ENCODE results near the gene AKT2. TPM values are rescaled to one million over a fixed set of nuclear protein-coding genes. Genes with fewer than 3 reads are reported as not detected.
"Not testable (repeated sequence)": the region's sequence is repeated elsewhere in the genome, so short reads cannot be mapped to it uniquely, and the experiment has no call there.

The AKT2 gene
- total RNA-seq, 1 donor from 2014 or later: 22.6 TPM

GRCh38 chr19:40220674-40221073 lies 64.5 kb downstream of the AKT2 start:
- DNase-seq (ENCODE audit: low read depth, low spot score): no peak

- peak; percentile 30 for DNase-seq (ENCODE audit: low read depth, low spot score)
Measured at GRCh38 chr19:40219721-40220276, 65.3 kb downstream of the AKT2 start.

GRCh38 chr19:40219029-40219428 lies 66.1 kb downstream of the AKT2 start:
- DNase-seq (ENCODE audit: low read depth, low spot score): not testable (repeated sequence)

- DNase-seq (ENCODE audit: low read depth, low spot score): no peak
Measured at GRCh38 chr19:40217934-40218890, 66.9 kb downstream of the AKT2 start, which contains the start of gene TTC9B. TTC9B (minus strand) TSS chr19:40218384; CDS start chr19:40218381, 3 bp downstream.

- DNase-seq (ENCODE audit: low read depth, low spot score): no peak
Measured at GRCh38 chr19:40217027-40217810, 67.9 kb downstream of the AKT2 start.

GRCh38 chr19:40216777-40217026 lies 68.4 kb downstream of the AKT2 start:
- no peak for DNase-seq (ENCODE audit: low read depth, low spot score)

- no peak for DNase-seq (ENCODE audit: low read depth, low spot score)
Measured at GRCh38 chr19:40216013-40216776, 69.0 kb downstream of the AKT2 start.

GRCh38 chr19:40214936-40215335 lies 70.2 kb downstream of the AKT2 start:
- DNase-seq (ENCODE audit: low read depth, low spot score): no peak

GRCh38 chr19:40213882-40214570 lies 71.1 kb downstream of the AKT2 start:
- no peak for DNase-seq (ENCODE audit: low read depth, low spot score)

GRCh38 chr19:40213251-40213829 lies 71.8 kb downstream of the AKT2 start:
- no peak for DNase-seq (ENCODE audit: low read depth, low spot score)

- no peak for DNase-seq (ENCODE audit: low read depth, low spot score)
Measured at GRCh38 chr19:40210889-40211288, 74.3 kb downstream of the AKT2 start.

GRCh38 chr19:40208602-40209001 lies 76.5 kb downstream of the AKT2 start:
- no peak for DNase-seq (ENCODE audit: low read depth, low spot score)

- DNase-seq (ENCODE audit: low read depth, low spot score): no peak
Measured at GRCh38 chr19:40205760-40206159, 79.4 kb downstream of the AKT2 start.

- DNase-seq (ENCODE audit: low read depth, low spot score): no peak
Measured at GRCh38 chr19:40204381-40204780, 80.8 kb downstream of the AKT2 start.

GRCh38 chr19:40200341-40201099 lies 84.6 kb downstream of the AKT2 start:
- no peak for DNase-seq (ENCODE audit: low read depth, low spot score)

GRCh38 chr19:40198272-40198990 lies 86.7 kb downstream of the AKT2 start:
- DNase-seq (ENCODE audit: low read depth, low spot score): no peak

GRCh38 chr19:40193587-40193849 lies 91.6 kb downstream of the AKT2 start:
- DNase-seq (ENCODE audit: low read depth, low spot score): no peak

GRCh38 chr19:40192758-40193586 lies 92.2 kb downstream of the AKT2 start:
- DNase-seq (ENCODE audit: low read depth, low spot score): no peak
